ENCODE results near the gene CELF5.

DNA sequence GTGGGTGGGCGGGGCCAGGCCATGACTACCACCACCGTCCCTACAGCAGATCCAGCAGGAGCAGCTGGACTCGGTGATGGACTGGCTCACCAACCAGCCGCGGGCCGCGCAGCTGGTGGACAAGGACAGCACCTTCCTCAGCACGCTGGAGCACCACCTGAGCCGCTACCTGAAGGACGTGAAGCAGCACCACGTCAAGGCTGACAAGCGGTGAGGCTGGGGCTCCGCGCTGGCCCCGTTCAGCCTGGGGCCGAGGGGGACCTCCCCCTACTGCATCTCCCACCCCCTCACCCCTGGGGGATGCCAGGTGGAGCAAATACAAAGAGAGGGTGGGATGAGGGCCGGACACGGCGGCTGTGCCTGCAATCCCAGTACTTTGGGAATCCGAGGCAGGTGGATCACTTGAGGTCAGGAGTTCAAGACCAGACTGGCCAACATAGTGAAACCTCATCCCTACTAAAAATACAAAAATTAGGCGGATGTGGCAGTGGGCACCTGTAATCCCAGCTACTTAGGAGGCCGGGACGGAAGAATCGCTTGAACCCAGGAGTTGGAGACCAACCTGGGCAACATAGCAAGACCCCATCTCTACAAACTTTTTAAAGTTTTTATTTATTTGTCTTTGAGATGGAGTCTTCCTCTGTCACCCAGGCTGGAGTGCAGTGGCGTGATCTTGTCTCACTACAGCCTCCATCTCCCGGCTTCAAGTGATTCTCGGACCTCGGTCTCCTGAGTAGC lies 18.1 kb upstream of the CELF5 start:
- no peak for TF ChIP-seq POLR2A (IDR thresholded peaks at IDR 0.05)
- TF ChIP-seq, protein P1, sequence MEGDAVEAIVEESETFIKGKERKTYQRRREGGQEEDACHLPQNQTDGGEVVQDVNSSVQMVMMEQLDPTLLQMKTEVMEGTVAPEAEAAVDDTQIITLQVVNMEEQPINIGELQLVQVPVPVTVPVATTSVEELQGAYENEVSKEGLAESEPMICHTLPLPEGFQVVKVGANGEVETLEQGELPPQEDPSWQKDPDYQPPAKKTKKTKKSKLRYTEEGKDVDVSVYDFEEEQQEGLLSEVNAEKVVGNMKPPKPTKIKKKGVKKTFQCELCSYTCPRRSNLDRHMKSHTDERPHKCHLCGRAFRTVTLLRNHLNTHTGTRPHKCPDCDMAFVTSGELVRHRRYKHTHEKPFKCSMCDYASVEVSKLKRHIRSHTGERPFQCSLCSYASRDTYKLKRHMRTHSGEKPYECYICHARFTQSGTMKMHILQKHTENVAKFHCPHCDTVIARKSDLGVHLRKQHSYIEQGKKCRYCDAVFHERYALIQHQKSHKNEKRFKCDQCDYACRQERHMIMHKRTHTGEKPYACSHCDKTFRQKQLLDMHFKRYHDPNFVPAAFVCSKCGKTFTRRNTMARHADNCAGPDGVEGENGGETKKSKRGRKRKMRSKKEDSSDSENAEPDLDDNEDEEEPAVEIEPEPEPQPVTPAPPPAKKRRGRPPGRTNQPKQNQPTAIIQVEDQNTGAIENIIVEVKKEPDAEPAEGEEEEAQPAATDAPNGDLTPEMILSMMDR (IDR thresholded peaks at IDR 0.05), result no peak

All from sigmoid colon (tissue), 3 donors.